K562 (cell line): ENCODE results near the gene MAML1. TPM values are rescaled to one million over a fixed set of nuclear protein-coding genes. Genes with fewer than 3 reads are reported as not detected.

Experiments
- ATAC-seq: fragments of 200-7000 bp; cut with Tn5 transposase; 3 replicates; pipeline ENCODE4 v1.9.1; 2020; ENCODE audit warnings: moderate library complexity
- BruUV-seq: library from RNA; stranded (reverse); fragments of 400-500 nt; replicated peaks from 2 replicates; lab custom pipeline; 2021; lab: Mats Ljungman, UMichigan
- CTCF ChIA-PET: fragments of 300-600 bp; formaldehyde crosslinking; extraction: SDS; loops from one replicate; lab custom pipeline; 2021; ENCODE audit warnings: low intra/inter-chr PET ratio; lab: Yijun Ruan, JAX
- POLR2A ChIA-PET: fragments of 300-600, 350-650 bp; sonication (Branson Sonifier 250); formaldehyde crosslinking; extraction: SDS; loops from one replicate; lab custom pipeline; 2021; ENCODE audit warnings: antibody characterized with exemption, inconsistent platforms; lab: Yijun Ruan, JAX
- DNase-seq, 4 experiments: peaks; one replicate each; pipeline versions ENCODE4 v3.0.0 to v3.0.0-alpha.2; 2011 to 2018; ENCODE audit warnings: low spot score in 3 of 4, mixed read lengths in 3 of 4; ENCODE audit errors: extremely low read depth in 1 of 4
- FAIRE-seq: peaks from 2 replicates; lab custom pipeline; 2011; peaks lifted over from hg19 to GRCh38; lab: Jason Lieb, UNC
- H2AFZ ChIP-seq: 2 replicates; pipeline ENCODE4 v1.6.0; 2011; ENCODE audit warnings: low read depth, low read length, control low read depth, inconsistent platforms
- H3K27ac ChIP-seq: fragments of 200-600 bp; 3 replicates; pipeline ENCODE4 v1.8.0; 2011; ENCODE audit warnings: low read depth, mild to moderate bottlenecking, control low read depth, inconsistent platforms, low read length, moderate library complexity, mixed read lengths; ENCODE audit errors: extremely low read depth
- H3K27me3 ChIP-seq, 2 experiments: fragments of 300-600 bp in 1 of 2; 2 replicates in 1 of 2; 3 replicates in 1 of 2; pipeline versions ENCODE4 v1.6.0 to v1.8.0; 2011; ENCODE audit warnings: inconsistent platforms in 2 of 2, low read length in 2 of 2, mild to moderate bottlenecking in 1 of 2, mixed read lengths in 1 of 2, moderate library complexity in 1 of 2; ENCODE audit not compliant: control insufficient read depth in 2 of 2, insufficient read depth in 2 of 2
- H3K36me3 ChIP-seq: fragments of 300-600 bp; 3 replicates; pipeline ENCODE4 v1.8.0; 2011; ENCODE audit warnings: mild to moderate bottlenecking, low read length, inconsistent platforms; ENCODE audit not compliant: control insufficient read depth, insufficient read depth
- H3K4me1 ChIP-seq, 2 experiments: fragments of 200-600 bp in 1 of 2; replicated peaks in 1 of 2; 2 replicates in 1 of 2; 3 replicates in 1 of 2; pipeline versions ENCODE4 v1.5.1 to v1.8.0; 2011; ENCODE audit warnings: inconsistent platforms in 2 of 2, low read length in 2 of 2, mild to moderate bottlenecking in 1 of 2, mixed read lengths in 1 of 2, moderate library complexity in 1 of 2; ENCODE audit not compliant: control insufficient read depth in 2 of 2, insufficient read depth in 2 of 2
- H3K4me2 ChIP-seq: 2 replicates; pipeline ENCODE4 v1.6.1; 2011; ENCODE audit warnings: low read length, control low read depth, inconsistent platforms, mixed read lengths; ENCODE audit not compliant: insufficient read depth
- H3K4me3 ChIP-seq: fragments of 200-600 bp; sonication (generic), shearing (Covaris generic); 2 replicates; pipeline ENCODE4 v1.5.1; 2016; ENCODE audit warnings: control low read depth, inconsistent platforms
- H3K79me2 ChIP-seq: fragments of 200-600 bp; 3 replicates; pipeline ENCODE4 v1.8.0; 2011; ENCODE audit warnings: low read length, inconsistent platforms; ENCODE audit not compliant: control insufficient read depth, insufficient read depth
- H3K9ac ChIP-seq, 2 experiments: 2 replicates each; pipeline versions ENCODE4 v1.6.0 to v1.6.1; 2011; ENCODE audit warnings: low read depth in 2 of 2, low read length in 2 of 2, control low read depth in 1 of 2, inconsistent platforms in 1 of 2, mild to moderate bottlenecking in 1 of 2, mixed read lengths in 1 of 2; ENCODE audit not compliant: insufficient read depth in 1 of 2
- H3K9me1 ChIP-seq: one replicate; pipeline ENCODE4 v1.6.0; 2011; ENCODE audit warnings: inconsistent platforms, mild to moderate bottlenecking, low read length, moderate library complexity; ENCODE audit not compliant: control insufficient read depth, insufficient read depth
- H3K9me3 ChIP-seq: replicated peaks from 2 replicates; pipeline ENCODE4 v1.5.1; 2011; ENCODE audit warnings: low read depth, low read length, inconsistent platforms; ENCODE audit not compliant: control insufficient read depth, insufficient read depth
- H4K20me1 ChIP-seq: replicated peaks from 2 replicates; pipeline ENCODE4 v1.6.1; 2011; ENCODE audit warnings: low read length, inconsistent platforms, mixed read lengths; ENCODE audit not compliant: control insufficient read depth, insufficient read depth
- ETV1 ChIP-seq: fragments of 450-650 bp; conservative IDR thresholded peaks from 2 replicates; pipeline ENCODE4 v1.6.1; 2016; ENCODE audit warnings: missing genetic modification characterization, control low read depth, low read depth, missing compliant biosample characterization
- LCOR ChIP-seq: sonication (generic); formaldehyde crosslinking; IDR thresholded peaks from 2 replicates; pipeline ENCODE4 v1.8.0; 2022; ENCODE audit warnings: mild to moderate bottlenecking, missing genetic modification reagents
- MCM7 ChIP-seq, 2 experiments: fragments of 450-650 bp; IDR thresholded peaks; 2 replicates each; pipeline ENCODE4 v1.6.1; 2016 to 2018
- MGA ChIP-seq: fragments of 450-650 bp; IDR thresholded peaks from 2 replicates; pipeline ENCODE4 v1.6.1; 2016; ENCODE audit warnings: mild to moderate bottlenecking, moderate library complexity
- POLR2A ChIP-seq: fragments of 450-650 bp; conservative IDR thresholded peaks from 2 replicates; pipeline ENCODE4 v1.6.1; 2016
- POLR2AphosphoS5 ChIP-seq: IDR thresholded peaks from 2 replicates; pipeline ENCODE4 v1.6.1; 2011; ENCODE audit warnings: mild to moderate bottlenecking, low read depth, low read length, moderate library complexity; ENCODE audit not compliant: control insufficient read depth, insufficient read depth
- POLR2G ChIP-seq: fragments of 200-400 bp; formaldehyde crosslinking; IDR thresholded peaks from 2 replicates; pipeline ENCODE4 v1.6.1; 2017; ENCODE audit warnings: low read depth, mild to moderate bottlenecking, antibody characterized with exemption, low read length, moderate library complexity
- POLR3A ChIP-seq: IDR thresholded peaks from 2 replicates; pipeline ENCODE4 v1.6.1; 2011; ENCODE audit warnings: borderline replicate concordance, mild to moderate bottlenecking, moderate library complexity; ENCODE audit not compliant: insufficient read length, insufficient read depth; ENCODE audit errors: extremely low read depth
- RFX5 ChIP-seq: IDR thresholded peaks from 2 replicates; pipeline ENCODE4 v1.6.1; 2011; ENCODE audit warnings: low read depth, mild to moderate bottlenecking, improper control_type of control experiment, low read length
- XRCC4 ChIP-seq: IDR thresholded peaks from one replicate; pipeline ENCODE4 v1.6.1; 2011; ENCODE audit not compliant: insufficient read depth, insufficient read length; ENCODE audit errors: extremely low read depth
- ZNF124 ChIP-seq: sonication (generic); formaldehyde crosslinking; IDR thresholded peaks from 2 replicates; pipeline ENCODE4 v1.8.1; 2022; ENCODE audit warnings: missing genetic modification reagents
- WGBS: fragments of 100-300 bp; shearing (Covaris generic); methylation state at CpG from one replicate; pipeline ENCODE4 v1.1.6; 2016; ENCODE audit warnings: low coverage, mixed read lengths; ENCODE audit not compliant: insufficient coverage; ENCODE audit errors: missing lambda C conversion rate; 5-methylcytosine and 5-hydroxymethylcytosine counted together
- in situ Hi-C: fragments of 300-500 bp; cut with MboI; formaldehyde crosslinking; loops from 4 replicates; pipeline ENCODE4 v1.15.0; 2018; ENCODE audit warnings: inconsistent platforms, mixed read lengths
- intact Hi-C: fragments of 100-400 bp; cut with micrococcal nuclease; formaldehyde crosslinking; loops from 2 replicates; pipeline ENCODE4 v1.14.2; 2022
- polyA plus RNA-seq, 8 experiments: library from polyadenylated mRNA; depleted of rRNA in 4 of 8; stranded (reverse) in 5 of 8; unstranded in 3 of 8; fragments of >200 nt; fragmentation: Nextera tagmentation in 2 of 8; fragmentation: Illumina TruSeq in 1 of 8; extraction: Ambion mirVana in 2 of 8; extraction: Trizol in 1 of 8; gene quantifications; 2 replicates each; pipeline versions ENCODE4 v1.2.1 to v1.2.3, GENCODE V29; 2011 to 2014; ENCODE audit warnings: inconsistent platforms in 1 of 8, missing spikeins in 1 of 8
- total RNA-seq, 7 experiments: library from RNA; depleted of rRNA in 6 of 7; stranded (reverse); fragments of >200 nt in 6 of 7; fragmentation: Illumina TruSeq in 2 of 7; extraction: Trizol in 2 of 7; gene quantifications; 2 replicates each; pipeline versions ENCODE4 v1.2.1 to v1.2.3, GENCODE V29; 2011 to 2021; ENCODE audit warnings: low replicate concordance in 1 of 7

The MAML1 gene
- total and polyA plus RNA-seq, 9 of the 15 experiments (the other 6 are each of a cell fraction or from before 2014, with no cell fraction given), result 0.32 to 18.4 (median 7.0) TPM

GRCh38 chr5:179822444-179822990 is 89.9 kb downstream of the MAML1 start:
- H3K79me2 ChIP-seq, result peaks cover 65% of the 10 kb centered on the region
- peaks cover 15% of the 10 kb centered on the region for H3K9me1 ChIP-seq
- ATAC-seq (no peak), FAIRE-seq (no peak), DNase-seq (no peak)
- ChIA-PET CTCF (interaction anchor here (0.7 kb wide), 2 partner anchors 60 to 184 kb away, joined by 3 to 5 read pairs; no protein-coding TSS in a partner anchor), POLR2A (interaction anchor here (0.6 to 3.5 kb wide), 5 partner anchors 10 to 47 kb away, joined by 3 to 30 read pairs (median 5); no protein-coding TSS in a partner anchor)
- no peaks in the 10 kb centered on the region for H3K27me3 ChIP-seq
- WGBS, result 70% methylated on average over 8 of the region's 8 CpGs
- peaks cover 60% of the 10 kb centered on the region; the same call in 2 of the 3 replicates for H3K36me3 ChIP-seq
- H3K9ac ChIP-seq, result peak overlapping the region; percentile 83 to 96
- in situ Hi-C loops, result no loop called here
- H2AFZ ChIP-seq, result no peak overlapping the region
- peak overlapping the region; percentile 100 for H3K4me3 ChIP-seq
- BruUV-seq, result no TSS peak
- H3K4me1 ChIP-seq, result peaks cover 37 to 65% of the 10 kb centered on the region in 2 experiments
- no peaks in the 10 kb centered on the region for H3K9me3 ChIP-seq
- peaks cover 30% of the 10 kb centered on the region for H4K20me1 ChIP-seq
- intact Hi-C loops, result loop anchor here (5.0 kb wide), 2 partner anchors 35 to 200 kb away; partner anchors contain the start of genes HNRNPH1 and MRNIP
- H3K27ac ChIP-seq, result peak overlapping the region; percentile 98; the same call in 2 of the 3 replicates
- peak overlapping the region; percentile 87 for H3K4me2 ChIP-seq
- TF ChIP-seq RFX5 (no peak), POLR3A (no peak), MCM7 (IDR thresholded peaks at IDR 0.05) (no peak), ZNF124 (CRISPR knock-in tag) (no peak), POLR2A (peak; percentile 20; the same call in 1 of the 2 replicates), POLR2G (peak; percentile 59), ETV1 (tag) (no peak), XRCC4 (no peak), POLR2AphosphoS5 (peak; percentile 26; the same call in 1 of the 2 replicates), LCOR (CRISPR knock-in tag) (no peak), MGA (no peak)
